ENCODE data around the gene PAQR6.

- no peak for TF ChIP-seq CTCF (conservative IDR thresholded peaks at IDR 0.05; ENCODE audit: low read depth, low read length)
- TF ChIP-seq SMC3 (IDR thresholded peaks at IDR 0.05; ENCODE audit: low read depth, low read length): no peak
These were observed 36.9 kb upstream of the PAQR6 start for GRCh38 chr1:156284757-156285156.
